ENCODE data around the gene AP5S1.
"Not testable (repeated sequence)": the region's sequence is repeated elsewhere in the genome, so short reads cannot be mapped to it uniquely, and the experiment has no call there.

The AP5S1 gene

GRCh38 chr20:3787324-3788014 is 32.9 kb upstream of the AP5S1 start:
- Histone ChIP-seq H3K36me3 (ENCODE audit: control insufficient read depth, insufficient read depth, low read length) (peaks cover 2% of the 10 kb centered on the region), H3K27me3 (replicated peaks; ENCODE audit: control insufficient read depth, insufficient read depth, low read length) (no peaks in the 10 kb centered on the region), H3K4me3 (replicated peaks; ENCODE audit: low read depth, low read length) (peak overlapping the region; percentile 57)
- TF ChIP-seq CTCF (IDR thresholded peaks at IDR 0.05; ENCODE audit: insufficient read depth, low read length, poor library complexity, severe bottlenecking): no peak
- no peak for DNase-seq (ENCODE audit: extremely low read depth, insufficient read length)

GRCh38 chr20:3788685-3789155 is 31.6 kb upstream of the AP5S1 start:
- H3K27me3 ChIP-seq (replicated peaks; ENCODE audit: control insufficient read depth, insufficient read depth, low read length): no peaks in the 10 kb centered on the region
- no peak for DNase-seq (ENCODE audit: extremely low read depth, insufficient read length)
- H3K4me3 ChIP-seq (replicated peaks; ENCODE audit: low read depth, low read length): no peak overlapping the region
- no peaks in the 10 kb centered on the region; the same call in none of the 2 replicates for H3K36me3 ChIP-seq (ENCODE audit: control insufficient read depth, insufficient read depth, low read length)
- no peak for TF ChIP-seq CTCF (IDR thresholded peaks at IDR 0.05; ENCODE audit: insufficient read depth, low read length, poor library complexity, severe bottlenecking)

- H3K27me3 ChIP-seq (replicated peaks; ENCODE audit: control insufficient read depth, insufficient read depth, low read length); H3K36me3 ChIP-seq (ENCODE audit: control insufficient read depth, insufficient read depth, low read length); DNase-seq (ENCODE audit: extremely low read depth, insufficient read length); H3K4me3 ChIP-seq (replicated peaks; ENCODE audit: low read depth, low read length): not testable (repeated sequence)
These were observed 31.1 kb upstream of the AP5S1 start for GRCh38 chr20:3789201-3789600.

GRCh38 chr20:3794168-3794567 is 26.2 kb upstream of the AP5S1 start:
- H3K4me3 ChIP-seq (replicated peaks; ENCODE audit: low read depth, low read length); DNase-seq (ENCODE audit: extremely low read depth, insufficient read length); H3K36me3 ChIP-seq (ENCODE audit: control insufficient read depth, insufficient read depth, low read length); H3K27me3 ChIP-seq (replicated peaks; ENCODE audit: control insufficient read depth, insufficient read depth, low read length): not testable (repeated sequence)

- no peak for TF ChIP-seq CTCF (IDR thresholded peaks at IDR 0.05; ENCODE audit: insufficient read depth, low read length, poor library complexity, severe bottlenecking)
- Histone ChIP-seq H3K27me3 (replicated peaks; ENCODE audit: control insufficient read depth, insufficient read depth, low read length) (no peaks in the 10 kb centered on the region), H3K36me3 (ENCODE audit: control insufficient read depth, insufficient read depth, low read length) (no peaks in the 10 kb centered on the region; the same call in 1 of the 2 replicates), H3K4me3 (replicated peaks; ENCODE audit: low read depth, low read length) (peak overlapping the region; percentile 82)
- DNase-seq (ENCODE audit: extremely low read depth, insufficient read length): no peak
These were observed 25.5 kb upstream of the AP5S1 start for GRCh38 chr20:3794701-3795420.

GRCh38 chr20:3795511-3796468 is 24.6 kb upstream of the AP5S1 start, which contains the start of gene CDC25B:
CDC25B (plus strand) TSS chr20:3796310; CDS start chr20:3796532, 222 bp downstream.
- DNase-seq (ENCODE audit: extremely low read depth, insufficient read length): peak; percentile 92
- H3K36me3 ChIP-seq (ENCODE audit: control insufficient read depth, insufficient read depth, low read length): no peaks in the 10 kb centered on the region; the same call in 1 of the 2 replicates
- peak within 1 kb of the TSS; percentile 82 for H3K4me3 ChIP-seq (replicated peaks; ENCODE audit: low read depth, low read length)
- no peaks in the 10 kb centered on the region for H3K27me3 ChIP-seq (replicated peaks; ENCODE audit: control insufficient read depth, insufficient read depth, low read length)
- peak; percentile 24 for TF ChIP-seq CTCF (IDR thresholded peaks at IDR 0.05; ENCODE audit: insufficient read depth, low read length, poor library complexity, severe bottlenecking)

Data from GM06990 (cell line).